ENCODE data around the gene CAMTA1. TPM values are rescaled to one million over a fixed set of nuclear protein-coding genes. Genes with fewer than 3 reads are reported as not detected.

The CAMTA1 gene
- total RNA-seq, 6 donors from 2014 or later, result 38.8 to 74.0 (median 46.1) TPM

DNA sequence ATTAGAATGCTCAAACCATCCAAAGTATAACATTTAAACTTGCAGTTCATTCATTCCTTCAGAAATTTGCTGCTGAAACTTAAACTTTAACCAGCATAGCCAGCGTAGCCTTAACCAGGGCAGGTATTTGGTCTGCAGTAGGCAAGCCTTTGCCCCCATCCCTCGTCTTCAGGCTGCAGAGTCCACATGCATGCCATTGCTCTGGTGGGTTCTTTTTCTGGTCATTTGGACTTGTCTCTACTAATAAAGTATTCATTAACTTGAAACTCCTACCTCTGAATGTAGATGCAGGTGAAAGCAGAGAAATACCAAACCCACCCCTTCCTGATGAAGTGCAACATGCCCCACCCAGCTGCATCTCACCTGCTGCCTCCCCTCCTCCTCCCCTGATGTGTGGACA, 100.2 kb downstream of the CAMTA1 start:
- Histone ChIP-seq H3K36me3 (no peaks in the 10 kb centered on the region), H3K4me1 (peaks cover 0 to 5% (median 0%) of the 10 kb centered on the region in 4 donors), H3K27me3 (no peaks in the 10 kb centered on the region), H3K27ac (no peak overlapping the region), H3K4me3 (no peak overlapping the region), H3K9me3 (no peaks in the 10 kb centered on the region)
- ATAC-seq (ENCODE audit: low FRiP score in 2 of 2) (no peak), DNase-seq (no peak)
- TF ChIP-seq, protein P1, sequence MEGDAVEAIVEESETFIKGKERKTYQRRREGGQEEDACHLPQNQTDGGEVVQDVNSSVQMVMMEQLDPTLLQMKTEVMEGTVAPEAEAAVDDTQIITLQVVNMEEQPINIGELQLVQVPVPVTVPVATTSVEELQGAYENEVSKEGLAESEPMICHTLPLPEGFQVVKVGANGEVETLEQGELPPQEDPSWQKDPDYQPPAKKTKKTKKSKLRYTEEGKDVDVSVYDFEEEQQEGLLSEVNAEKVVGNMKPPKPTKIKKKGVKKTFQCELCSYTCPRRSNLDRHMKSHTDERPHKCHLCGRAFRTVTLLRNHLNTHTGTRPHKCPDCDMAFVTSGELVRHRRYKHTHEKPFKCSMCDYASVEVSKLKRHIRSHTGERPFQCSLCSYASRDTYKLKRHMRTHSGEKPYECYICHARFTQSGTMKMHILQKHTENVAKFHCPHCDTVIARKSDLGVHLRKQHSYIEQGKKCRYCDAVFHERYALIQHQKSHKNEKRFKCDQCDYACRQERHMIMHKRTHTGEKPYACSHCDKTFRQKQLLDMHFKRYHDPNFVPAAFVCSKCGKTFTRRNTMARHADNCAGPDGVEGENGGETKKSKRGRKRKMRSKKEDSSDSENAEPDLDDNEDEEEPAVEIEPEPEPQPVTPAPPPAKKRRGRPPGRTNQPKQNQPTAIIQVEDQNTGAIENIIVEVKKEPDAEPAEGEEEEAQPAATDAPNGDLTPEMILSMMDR (IDR thresholded peaks at IDR 0.05), result no peak
- no peak for TF ChIP-seq POLR2AphosphoS5 (IDR thresholded peaks at IDR 0.05)
- no peak for TF ChIP-seq POLR2A (IDR thresholded peaks at IDR 0.05)
- no peak for TF ChIP-seq EP300 (IDR thresholded peaks at IDR 0.05)
- 95 to 98% methylated on average over 2 of the region's 2 CpGs for WGBS, 2 donors

DNA sequence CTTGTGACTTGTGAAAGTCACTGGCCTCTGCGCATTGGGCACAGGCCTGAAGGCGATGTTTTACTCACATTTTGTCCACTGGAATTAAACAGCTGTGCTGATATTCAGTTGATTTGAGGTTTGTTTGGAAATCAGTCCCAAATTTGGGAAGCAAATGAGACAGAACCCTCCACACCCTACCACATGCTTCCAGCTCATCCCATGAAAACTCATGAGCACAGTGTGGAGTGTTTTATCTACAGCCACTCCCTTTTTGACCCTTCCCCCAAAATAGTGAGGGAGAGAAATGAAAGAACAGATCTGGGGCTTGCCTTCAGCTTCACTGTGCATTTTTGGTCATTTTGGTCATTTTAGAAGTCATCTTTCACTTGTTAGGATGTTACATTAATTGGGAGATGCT, 101.3 kb downstream of the CAMTA1 start:
- Histone ChIP-seq H3K27me3 (no peaks in the 10 kb centered on the region), H3K4me3 (no peak overlapping the region), H3K27ac (no peak overlapping the region), H3K36me3 (no peaks in the 10 kb centered on the region), H3K4me1 (peaks cover 0 to 5% (median 0%) of the 10 kb centered on the region in 4 donors), H3K9me3 (no peaks in the 10 kb centered on the region)
- DNase-seq, result no peak
- 93% methylated on average over 2 of the region's 2 CpGs for WGBS, 2 donors
- TF ChIP-seq EP300 (IDR thresholded peaks at IDR 0.05) (no peak), POLR2A (IDR thresholded peaks at IDR 0.05) (no peak), POLR2AphosphoS5 (IDR thresholded peaks at IDR 0.05) (no peak)
- TF ChIP-seq, protein P1 (IDR thresholded peaks at IDR 0.05), result no peak
- no peak for ATAC-seq (ENCODE audit: low FRiP score in 2 of 2)

DNA sequence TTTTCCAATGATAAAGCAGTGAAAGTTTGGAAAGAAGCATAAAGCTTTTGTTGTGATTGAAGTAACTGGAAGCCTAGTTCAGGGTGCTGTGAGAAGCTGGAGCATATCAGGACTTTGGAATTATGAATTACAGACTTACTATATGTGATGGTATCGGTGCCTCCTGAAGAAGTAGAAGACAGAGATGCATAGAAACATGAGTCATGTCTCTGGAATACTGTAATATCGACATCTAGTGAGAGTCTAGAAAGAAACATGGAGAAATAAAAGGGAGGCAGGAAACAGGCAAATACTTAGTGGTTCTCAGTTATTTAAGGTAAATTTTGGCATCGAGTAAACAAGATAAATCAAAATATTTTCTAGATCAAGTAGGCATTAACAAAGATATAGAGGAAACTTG, 103.0 kb downstream of the CAMTA1 start:
- ATAC-seq (ENCODE audit: low FRiP score in 2 of 2) (no peak), DNase-seq (no peak)
- Histone ChIP-seq H3K36me3 (no peaks in the 10 kb centered on the region), H3K27ac (no peak overlapping the region), H3K4me3 (no peak overlapping the region), H3K27me3 (no peaks in the 10 kb centered on the region), H3K9me3 (no peaks in the 10 kb centered on the region), H3K4me1 (peaks cover 0 to 5% (median 0%) of the 10 kb centered on the region in 4 donors)
- TF ChIP-seq POLR2AphosphoS5 (IDR thresholded peaks at IDR 0.05), result no peak
- TF ChIP-seq POLR2A (IDR thresholded peaks at IDR 0.05), result no peak
- TF ChIP-seq EP300 (IDR thresholded peaks at IDR 0.05), result no peak
- TF ChIP-seq, protein P1 (IDR thresholded peaks at IDR 0.05), result no peak
- 87 to 93% methylated on average over 3 of the region's 3 CpGs for WGBS, 2 donors

DNA sequence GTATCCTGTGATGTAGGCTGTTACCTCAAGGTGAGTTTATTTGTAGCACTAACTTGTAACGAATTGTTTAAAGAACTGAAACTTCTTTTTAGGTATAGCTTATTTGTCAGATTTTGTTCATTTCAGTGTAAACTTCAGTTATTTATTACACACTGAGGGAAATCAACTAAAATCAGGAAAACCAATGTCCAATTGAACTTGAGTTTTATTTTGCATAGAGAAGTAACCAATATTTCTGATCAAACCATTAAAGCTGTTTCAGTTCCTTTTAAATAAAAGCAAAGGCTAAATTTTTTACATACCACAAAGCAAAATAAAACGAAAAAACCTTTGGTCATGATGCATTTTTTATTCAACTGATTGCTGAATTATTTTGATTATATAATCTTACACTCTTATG, 103.6 kb downstream of the CAMTA1 start:
- ATAC-seq (ENCODE audit: low FRiP score in 2 of 2), result no peak
- 75 to 80% methylated on average over 2 of the region's 2 CpGs for WGBS, 2 donors
- Histone ChIP-seq H3K27ac (no peak overlapping the region), H3K27me3 (no peaks in the 10 kb centered on the region), H3K4me3 (no peak overlapping the region), H3K9me3 (no peaks in the 10 kb centered on the region), H3K36me3 (no peaks in the 10 kb centered on the region), H3K4me1 (peaks cover 0 to 5% (median 0%) of the 10 kb centered on the region in 4 donors)
- TF ChIP-seq POLR2A (IDR thresholded peaks at IDR 0.05) (no peak), POLR2AphosphoS5 (IDR thresholded peaks at IDR 0.05) (no peak), EP300 (IDR thresholded peaks at IDR 0.05) (no peak)
- TF ChIP-seq, protein P1 (IDR thresholded peaks at IDR 0.05), result no peak
- no peak for DNase-seq

DNA sequence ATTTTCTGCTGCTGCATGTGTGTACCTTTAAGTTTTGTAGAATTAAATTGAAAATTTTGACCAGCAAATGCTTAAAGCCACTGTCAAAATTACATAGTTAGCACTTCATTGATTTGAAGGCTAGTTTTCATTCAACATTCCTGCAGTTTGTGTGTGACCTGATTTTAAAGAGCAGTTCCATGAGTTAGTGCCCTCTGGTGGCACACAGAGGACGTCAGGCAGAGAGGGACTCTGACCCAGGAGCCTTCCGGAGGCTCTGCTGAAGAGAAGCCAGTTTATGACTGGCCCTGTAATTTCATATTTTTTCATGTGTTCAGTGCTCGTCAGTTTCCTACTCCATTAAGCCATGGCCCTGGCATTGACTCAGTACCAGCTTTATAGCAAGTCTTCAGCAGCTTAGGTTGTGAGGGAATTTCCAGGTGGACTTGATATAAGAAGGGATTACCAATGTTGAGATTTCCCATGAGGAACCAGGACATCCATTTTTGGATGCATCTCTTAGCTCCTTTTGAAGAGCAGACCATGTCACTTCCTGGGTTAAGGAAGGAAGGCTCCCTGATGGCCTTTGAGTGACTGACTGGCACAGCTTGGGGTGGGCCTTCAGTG, 104.7 kb downstream of the CAMTA1 start:
- Histone ChIP-seq H3K36me3 (no peaks in the 10 kb centered on the region), H3K4me3 (no peak overlapping the region), H3K27me3 (no peaks in the 10 kb centered on the region), H3K27ac (no peak overlapping the region), H3K9me3 (no peaks in the 10 kb centered on the region), H3K4me1 (peaks cover 0 to 5% (median 0%) of the 10 kb centered on the region in 4 donors)
- peak in 1 of 2 donors; percentile 47 for DNase-seq
- TF ChIP-seq POLR2AphosphoS5 (IDR thresholded peaks at IDR 0.05), result no peak
- TF ChIP-seq, protein P1 (IDR thresholded peaks at IDR 0.05), result peak; percentile 15 to 77 (median 72)
- ATAC-seq (ENCODE audit: low FRiP score in 2 of 2), result peak; percentile 71 to 77
- 10 to 18% methylated on average over 3 of the region's 3 CpGs for WGBS, 2 donors

All from upper lobe of left lung (tissue), 6 donors.